Caco-2 (cell line): ENCODE results near the gene DCPS. TPM values are rescaled to one million over a fixed set of nuclear protein-coding genes. Genes with fewer than 3 reads are reported as not detected.
"Not testable (repeated sequence)": the region's sequence is repeated elsewhere in the genome, so short reads cannot be mapped to it uniquely, and the experiment has no call there.

Experiments
- BruUV-seq: library from RNA; stranded (reverse); fragments of 400-500 nt; replicated peaks from 2 replicates; lab custom pipeline; 2021; lab: Mats Ljungman, UMichigan
- CTCF ChIA-PET: fragments of 300-600 bp; sonication (Branson Sonifier 250); formaldehyde crosslinking; loops from one replicate; lab custom pipeline; 2022; ENCODE audit warnings: antibody characterized with exemption; lab: Charles Lee
- POLR2A ChIA-PET: fragments of 300-600 bp; sonication (Branson Sonifier 250); formaldehyde crosslinking; loops from one replicate; lab custom pipeline; 2022; ENCODE audit warnings: antibody characterized with exemption; lab: Charles Lee
- DNase-seq, 2 experiments: peaks; one replicate each; pipeline versions ENCODE4 v3.0.0 to v3.0.0-alpha.2; 2020 to 2022
- H3K27me3 ChIP-seq: replicated peaks from 2 replicates; pipeline ENCODE4 v1.6.0; 2011; ENCODE audit warnings: low read length; ENCODE audit not compliant: control insufficient read depth, insufficient read depth
- H3K36me3 ChIP-seq: 2 replicates; pipeline ENCODE4 v1.5.1; 2011; ENCODE audit warnings: low read length; ENCODE audit not compliant: control insufficient read depth, insufficient read depth
- H3K4me1 ChIP-seq: fragments of 250-450 bp; sonication (Bioruptor Pico); 2 replicates; pipeline ENCODE4 v1.5.1; 2020; ENCODE audit warnings: mild to moderate bottlenecking
- H3K4me3 ChIP-seq: 2 replicates; pipeline ENCODE4 v1.5.1; 2011; ENCODE audit warnings: low read depth, mild to moderate bottlenecking, control low read depth, low read length
- H3K9me3 ChIP-seq: fragments of 250-450 bp; sonication (Bioruptor Pico); 2 replicates; pipeline ENCODE4 v1.5.1; 2020; ENCODE audit warnings: mild to moderate bottlenecking, moderate library complexity
- H3K27ac Mint-ChIP-seq: one replicate; pipeline ENCODE4 v1.8.0; 2022; ENCODE audit warnings: mixed read lengths; ENCODE audit not compliant: unreplicated experiment
- H3K27me3 Mint-ChIP-seq: one replicate; pipeline ENCODE4 v1.8.0; 2022; ENCODE audit warnings: mixed read lengths; ENCODE audit not compliant: insufficient read depth, unreplicated experiment
- H3K36me3 Mint-ChIP-seq: one replicate; pipeline ENCODE4 v1.8.0; 2022; ENCODE audit warnings: mild to moderate bottlenecking, mixed read lengths; ENCODE audit not compliant: insufficient read depth, unreplicated experiment
- H3K4me1 Mint-ChIP-seq: one replicate; pipeline ENCODE4 v1.8.0; 2022; ENCODE audit warnings: low read depth, mixed read lengths; ENCODE audit not compliant: unreplicated experiment
- H3K4me3 Mint-ChIP-seq: one replicate; pipeline ENCODE4 v1.8.0; 2022; ENCODE audit warnings: mild to moderate bottlenecking, moderate library complexity, mixed read lengths; ENCODE audit not compliant: unreplicated experiment
- H3K9me3 Mint-ChIP-seq: one replicate; pipeline ENCODE4 v1.8.0; 2022; ENCODE audit warnings: mixed read lengths; ENCODE audit not compliant: unreplicated experiment
- CTCF ChIP-seq, 2 experiments: fragments of 200-600 bp in 1 of 2; IDR thresholded peaks; 1 replicate in 1 of 2; 2 replicates in 1 of 2; pipeline versions ENCODE4 v1.5.1 to v1.8.0; 2011 to 2022; ENCODE audit warnings: antibody characterized with exemption in 1 of 2, control low read depth in 1 of 2, inconsistent platforms in 1 of 2, low read depth in 1 of 2, low read length in 1 of 2, mild to moderate bottlenecking in 1 of 2, moderate library complexity in 1 of 2; ENCODE audit not compliant: insufficient read depth in 1 of 2, severe bottlenecking in 1 of 2, unreplicated experiment in 1 of 2
- intact Hi-C: fragments of 100-400 bp; cut with micrococcal nuclease; formaldehyde crosslinking; loops from one replicate; pipeline ENCODE4 v1.10.0; 2022; ENCODE audit not compliant: unreplicated experiment
- total RNA-seq: library from RNA; stranded (reverse); gene quantifications from 2 replicates; pipeline ENCODE4 v1.2.3, GENCODE V29; 2022

The DCPS gene
- total RNA-seq, 1 experiment from 2014 or later, result 40.4 TPM

DNA sequence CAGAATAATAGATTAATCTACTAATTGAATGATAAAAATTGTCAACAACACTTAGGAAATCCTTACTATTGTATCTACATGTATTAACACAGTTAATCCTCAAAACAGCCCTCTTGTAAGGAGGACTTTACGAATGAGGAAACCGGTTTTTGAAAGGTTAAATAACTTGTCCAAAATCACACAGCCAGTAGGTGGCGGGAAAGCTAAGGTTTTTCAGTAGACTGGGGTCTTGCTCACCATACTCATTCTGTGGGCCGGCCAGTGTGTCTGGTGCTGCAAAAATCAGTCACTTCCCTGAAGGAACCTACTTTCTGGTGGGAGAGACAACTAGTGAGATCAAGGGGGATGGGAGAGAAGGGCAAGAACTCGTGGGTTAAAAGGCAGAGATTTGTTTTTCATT lies 3.8 kb downstream of the DCPS start:
- H3K36me3 Mint-ChIP-seq, result peaks cover 25% of the 10 kb centered on the region
- H3K27me3 Mint-ChIP-seq, result no peaks in the 10 kb centered on the region
- Histone ChIP-seq H3K27me3 (no peaks in the 10 kb centered on the region), H3K4me1 (0 out of 2 replicates have a peak, but pooled peaks cover 4% of the 10 kb centered on the region), H3K9me3 (no peaks in the 10 kb centered on the region), H3K4me3 (no peak overlapping the region), H3K36me3 (no peaks in the 10 kb centered on the region)
- intact Hi-C loops, result no loop called here
- DNase-seq, result peak in 1 of 2 experiments; percentile 61
- H3K4me3 Mint-ChIP-seq, result no peak overlapping the region
- H3K4me1 Mint-ChIP-seq, result peaks cover 12% of the 10 kb centered on the region
- POLR2A ChIA-PET, result no interaction called here
- H3K9me3 Mint-ChIP-seq, result no peaks in the 10 kb centered on the region
- no TSS peak for BruUV-seq
- peak; percentile 62 to 65 for TF ChIP-seq CTCF (IDR thresholded peaks at IDR 0.05; ENCODE audit: insufficient read depth in 1 of 2, low read depth in 1 of 2, low read length in 1 of 2, severe bottlenecking in 1 of 2, unreplicated experiment in 1 of 2)
- CTCF ChIA-PET, result interaction anchor here (1.0 to 1.2 kb wide), 3 partner anchors 52 to 173 kb away, joined by 3 to 11 read pairs (median 3); no protein-coding TSS in a partner anchor
- no peak overlapping the region for H3K27ac Mint-ChIP-seq

DNA sequence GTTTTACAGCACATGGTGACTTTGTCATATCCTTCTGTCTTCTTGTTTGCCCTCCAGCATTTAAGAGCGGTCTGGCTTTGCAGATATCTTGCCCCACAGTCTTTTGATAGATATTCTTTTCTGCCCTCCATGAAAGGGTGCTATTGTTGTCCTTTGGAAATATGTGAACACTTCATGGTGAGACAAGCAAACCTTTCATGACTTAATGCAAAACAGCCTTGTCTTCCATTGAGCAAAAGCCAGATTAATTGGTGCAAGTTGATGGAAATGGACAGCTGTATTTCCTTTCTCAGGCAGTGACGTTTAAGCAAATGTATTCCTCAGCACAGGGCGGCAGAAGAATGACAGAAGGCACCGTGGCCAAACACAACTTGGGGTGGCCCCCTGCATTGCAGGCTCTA lies 4.4 kb downstream of the DCPS start:
- no peaks in the 10 kb centered on the region for H3K36me3 ChIP-seq
- H3K4me1 ChIP-seq, result 0 out of 2 replicates have a peak, but pooled peaks cover 4% of the 10 kb centered on the region
- intact Hi-C loops, result no loop called here
- H3K27me3 Mint-ChIP-seq, result no peaks in the 10 kb centered on the region
- no peak overlapping the region for H3K4me3 ChIP-seq
- no peak for DNase-seq
- H3K27me3 ChIP-seq, result no peaks in the 10 kb centered on the region
- H3K9me3 Mint-ChIP-seq, result no peaks in the 10 kb centered on the region
- H3K27ac Mint-ChIP-seq, result no peak overlapping the region
- H3K9me3 ChIP-seq, result no peaks in the 10 kb centered on the region
- BruUV-seq, result no TSS peak
- H3K36me3 Mint-ChIP-seq, result peaks cover 23% of the 10 kb centered on the region
- TF ChIP-seq CTCF (IDR thresholded peaks at IDR 0.05; ENCODE audit: insufficient read depth in 1 of 2, low read depth in 1 of 2, low read length in 1 of 2, severe bottlenecking in 1 of 2, unreplicated experiment in 1 of 2), result no peak
- ChIA-PET POLR2A (no interaction called here), CTCF (interaction anchor here (1.0 to 1.2 kb wide), 2 partner anchors 51 to 172 kb away, joined by 3 to 11 read pairs; no protein-coding TSS in a partner anchor)
- H3K4me3 Mint-ChIP-seq, result no peak overlapping the region
- peaks cover 12% of the 10 kb centered on the region for H3K4me1 Mint-ChIP-seq

DNA sequence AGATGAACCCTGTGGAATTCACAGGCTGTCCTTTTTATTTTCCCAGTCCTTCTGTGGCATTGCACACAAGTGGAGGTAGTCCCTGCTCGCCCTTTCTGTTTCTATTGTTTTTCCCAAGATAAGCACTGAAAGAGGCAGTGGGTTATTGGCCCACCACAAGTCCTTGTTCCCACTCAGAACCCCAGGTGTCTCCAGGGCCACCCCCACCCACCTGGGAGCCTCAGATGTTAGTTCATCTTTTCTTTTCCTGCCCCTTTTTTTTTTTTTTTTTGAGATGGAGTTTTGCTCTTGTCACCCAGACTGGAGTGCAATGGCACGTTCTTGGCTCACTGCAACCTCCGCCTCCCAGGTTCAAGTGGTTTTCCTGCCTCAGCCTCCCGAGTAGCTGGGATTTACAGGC lies 4.9 kb downstream of the DCPS start:
- H3K4me1 ChIP-seq, H3K9me3 Mint-ChIP-seq, H3K27ac Mint-ChIP-seq, H3K4me3 Mint-ChIP-seq, DNase-seq, H3K27me3 ChIP-seq, POLR2A ChIA-PET, H3K36me3 ChIP-seq, H3K27me3 Mint-ChIP-seq, H3K9me3 ChIP-seq, H3K4me3 ChIP-seq, intact Hi-C loops, BruUV-seq: not testable (repeated sequence)
- CTCF ChIA-PET, result interaction anchor here (0.7 kb wide), 2 partner anchors 140 to 172 kb away, joined by 3 to 6 read pairs; no protein-coding TSS in a partner anchor
- Mint-ChIP-seq H3K36me3 (peaks cover 18% of the 10 kb centered on the region), H3K4me1 (peaks cover 12% of the 10 kb centered on the region)
